NOMO-1 (cell line): ENCODE data around the gene HOMER2.
"Not testable (repeated sequence)": the region's sequence is repeated elsewhere in the genome, so short reads cannot be mapped to it uniquely, and the experiment has no call there.

Experiments
- DNase-seq, 2 experiments: peaks; one replicate each; lab custom pipeline; 2025; ENCODE audit not compliant: unreplicated experiment in 2 of 2; lab: John Stamatoyannopoulos, UW

The HOMER2 gene

GRCh38 chr15:82952158-82953081 is at the start of gene HOMER2:
HOMER2 (minus strand) TSS chr15:82952720; CDS start chr15:82952535, 185 bp downstream.
- DNase-seq = peak; percentile 5 to 18

- DNase-seq = not testable (repeated sequence)
Measured at GRCh38 chr15:83000672-83001031, 48.1 kb upstream of the HOMER2 start.

GRCh38 chr15:82999905-83000671 is 47.6 kb upstream of the HOMER2 start:
- DNase-seq = peak; percentile 33 to 86

DNA sequence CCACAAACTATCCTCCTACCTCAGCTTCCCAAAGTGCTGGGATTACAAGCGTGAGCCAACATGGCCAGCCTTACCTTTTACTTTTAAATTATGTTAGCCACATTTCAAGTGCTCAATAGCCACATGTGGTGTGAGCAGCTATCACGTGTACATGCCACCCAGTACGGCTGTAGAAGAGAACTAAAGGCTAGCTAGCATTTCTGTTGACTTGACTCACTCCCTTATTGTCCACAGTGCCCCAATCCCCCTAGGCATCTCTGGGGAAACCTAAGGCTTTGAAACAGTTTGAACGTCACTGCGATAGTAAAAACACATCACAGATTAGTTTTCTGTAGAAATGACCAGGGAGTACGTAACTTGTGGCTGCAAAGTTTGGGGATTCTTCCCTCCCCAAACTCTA is 46.9 kb upstream of the HOMER2 start:
- DNase-seq = no peak

GRCh38 chr15:82995938-82996337 is 43.4 kb upstream of the HOMER2 start:
- no peak for DNase-seq

DNA sequence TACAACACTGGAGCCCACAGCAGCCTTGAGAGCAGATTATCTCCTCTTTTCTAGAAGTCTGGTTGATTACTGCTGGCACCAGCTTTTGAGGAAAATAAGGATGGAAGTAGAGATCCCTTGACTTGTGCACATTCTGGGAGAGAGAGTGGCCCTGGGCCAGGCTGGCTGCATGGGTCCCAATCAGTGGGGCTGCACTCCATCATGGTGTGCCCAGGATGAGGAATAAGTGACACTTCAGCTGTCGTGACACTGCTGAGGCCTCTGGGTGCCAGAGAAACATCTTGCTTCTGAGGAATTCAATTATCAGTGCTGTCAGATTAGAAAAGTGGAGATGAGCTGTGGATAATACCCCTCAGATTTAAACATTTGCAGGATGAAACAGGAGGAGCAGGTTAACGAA is 42.6 kb upstream of the HOMER2 start:
- DNase-seq = no peak

DNA sequence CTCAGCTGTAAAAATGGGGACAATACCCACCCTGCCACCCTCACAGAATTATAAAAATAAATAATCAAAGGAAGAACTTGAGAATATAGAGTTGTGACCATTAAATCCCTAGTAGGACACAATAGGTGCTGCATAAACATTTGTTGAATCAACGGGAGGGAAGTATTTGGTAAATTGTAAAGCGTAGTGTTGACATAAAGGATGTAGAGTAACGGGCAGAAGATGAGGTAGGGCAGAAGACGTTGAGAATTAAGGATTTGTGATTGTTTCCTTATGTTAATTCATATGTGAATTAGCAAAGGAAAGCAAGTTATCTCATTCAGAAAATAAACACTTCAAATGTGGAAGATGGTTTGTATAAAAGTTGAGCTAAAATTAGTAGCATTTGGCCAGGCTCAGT is 40.6 kb upstream of the HOMER2 start:
- no peak for DNase-seq

- DNase-seq = no peak
Measured at GRCh38 chr15:82992436-82992998, 40.0 kb upstream of the HOMER2 start.

DNA sequence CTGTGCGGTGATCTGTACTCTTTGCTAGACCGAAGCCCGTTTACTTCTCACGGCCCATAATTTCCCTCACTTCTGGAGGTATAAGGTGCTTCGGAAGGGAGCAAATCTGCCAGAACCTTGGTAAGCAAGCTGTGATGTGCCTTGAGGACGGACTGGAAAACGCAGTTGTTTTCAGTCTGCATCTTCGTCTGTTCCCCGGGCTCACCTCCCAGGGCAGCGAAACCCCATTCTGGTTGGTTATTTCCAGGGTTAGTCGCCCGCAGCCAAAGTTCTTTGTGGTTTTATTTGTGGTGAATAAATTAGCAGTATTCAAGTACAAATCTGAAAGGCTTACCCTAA is 33.9 kb upstream of the HOMER2 start:
- DNase-seq = peak in 1 of 2 experiments; percentile 44

DNA sequence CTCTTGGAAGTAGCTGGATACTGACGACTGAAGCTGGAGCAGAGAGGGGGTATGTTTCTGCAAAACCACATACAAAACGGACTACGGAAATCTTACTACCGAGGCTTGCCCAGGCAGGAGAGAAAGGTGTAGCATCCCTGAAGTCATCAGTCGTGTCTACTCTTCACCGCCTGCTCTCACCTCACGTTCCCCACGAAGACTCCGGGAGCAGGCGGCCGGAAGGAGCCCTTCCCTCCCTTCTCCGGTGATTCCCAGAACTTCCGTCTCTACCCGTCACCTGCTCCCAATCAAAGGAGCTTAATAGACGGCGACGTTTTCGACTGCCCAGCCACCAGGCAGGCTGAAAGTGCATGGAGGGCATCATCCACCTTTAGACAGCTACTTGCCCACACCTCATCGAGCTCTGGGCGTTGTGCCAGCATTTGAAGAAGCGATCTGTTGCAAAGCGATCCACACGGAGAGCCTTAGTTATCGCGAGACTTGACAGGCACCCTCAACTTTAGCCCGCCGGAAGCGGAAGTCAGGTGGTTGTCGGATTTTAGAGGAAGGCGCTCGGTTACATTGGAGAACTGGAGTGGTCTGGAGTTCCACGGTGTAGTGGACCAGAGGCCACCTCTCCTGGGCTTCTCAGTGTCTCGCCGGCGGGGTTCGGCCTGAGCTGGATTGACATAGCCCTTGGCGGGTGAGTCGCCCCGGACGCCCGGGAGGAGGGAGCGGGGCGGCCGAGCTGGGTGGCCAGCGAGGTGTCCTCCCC is 33.3 kb upstream of the HOMER2 start, which contains the start of gene RAMAC:
Gene RAMAC (plus strand): TSS at position 523 of the 754 bp plus-strand sequence. CDS start 2,809 bp downstream, outside the sequence.
- peak; percentile 94 to 96 for DNase-seq

DNA sequence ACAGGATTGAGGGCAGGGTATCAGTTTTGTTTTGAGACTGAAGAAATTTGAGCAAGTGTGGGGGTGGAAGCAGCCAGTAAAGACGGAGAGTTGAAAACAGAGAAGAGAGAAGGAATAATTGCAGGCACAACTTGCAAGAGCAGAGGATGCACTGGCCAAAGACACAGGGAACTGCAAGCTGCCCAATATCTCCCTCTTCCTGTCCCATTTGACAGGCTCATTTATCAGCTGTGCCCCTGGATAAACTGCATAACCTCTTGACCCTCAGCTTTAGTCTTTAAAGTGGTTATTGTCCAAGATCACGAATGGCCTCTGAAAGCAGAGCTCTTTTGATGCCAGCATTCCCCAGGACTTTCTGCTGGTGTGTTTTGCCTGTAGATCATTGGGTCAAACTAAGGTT is 28.5 kb upstream of the HOMER2 start:
- no peak for DNase-seq

DNA sequence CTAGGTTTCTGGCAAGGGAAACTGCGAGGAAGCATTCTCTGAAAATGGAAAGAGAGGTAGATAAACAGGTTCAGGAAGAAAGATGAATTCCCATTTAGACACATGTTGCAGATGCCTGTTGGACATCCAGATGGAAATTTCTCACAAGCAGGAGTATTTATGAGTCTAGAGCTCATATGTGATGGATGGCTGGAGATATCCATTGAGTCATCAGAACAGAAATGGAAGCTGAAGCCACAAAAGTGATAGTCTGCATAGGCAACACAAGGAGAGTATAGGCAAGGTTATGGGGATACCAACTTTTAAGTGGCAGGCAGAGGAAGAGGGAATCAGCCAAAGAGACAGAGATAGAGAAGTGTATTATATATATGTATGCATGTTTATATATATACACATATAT is 27.2 kb upstream of the HOMER2 start:
- DNase-seq = no peak

DNA sequence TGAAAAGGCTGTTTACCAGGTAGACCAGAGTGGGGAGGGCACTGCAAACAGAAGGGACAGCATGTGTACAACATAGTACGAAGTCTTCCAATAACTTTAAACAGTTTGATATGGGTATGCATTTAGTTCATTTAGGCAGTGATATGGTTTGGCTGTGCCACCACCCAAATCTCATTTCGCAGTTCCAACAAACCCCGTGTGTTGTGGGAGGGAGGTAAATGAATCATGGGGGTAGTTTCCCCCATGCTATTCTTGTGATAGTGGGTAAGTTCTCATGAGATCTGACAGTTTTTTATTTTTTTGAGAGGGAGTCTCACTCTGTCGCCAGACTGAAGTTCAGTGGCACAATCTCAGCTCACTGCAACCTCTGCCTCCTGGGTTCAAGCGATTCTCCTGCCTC is 25.9 kb upstream of the HOMER2 start:
- DNase-seq = no peak

DNA sequence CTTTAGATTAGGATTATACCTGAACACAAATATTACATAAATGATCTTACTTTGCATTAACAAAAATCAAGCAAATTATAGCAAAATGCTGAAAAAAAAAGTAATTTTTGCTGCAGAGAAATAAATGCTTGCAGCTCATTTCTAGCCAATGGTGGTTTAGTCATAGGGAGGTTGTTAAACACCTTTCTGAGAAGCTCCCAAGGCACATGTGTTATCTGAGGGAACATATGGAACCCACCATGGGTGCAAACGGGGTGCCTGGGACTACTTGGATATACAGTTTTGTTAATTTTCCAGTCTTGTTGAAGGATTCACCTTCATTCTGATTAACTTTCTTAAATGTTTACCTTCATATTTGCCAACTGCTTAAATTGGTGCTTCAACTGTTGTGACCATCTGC is 24.6 kb upstream of the HOMER2 start:
- no peak for DNase-seq

DNA sequence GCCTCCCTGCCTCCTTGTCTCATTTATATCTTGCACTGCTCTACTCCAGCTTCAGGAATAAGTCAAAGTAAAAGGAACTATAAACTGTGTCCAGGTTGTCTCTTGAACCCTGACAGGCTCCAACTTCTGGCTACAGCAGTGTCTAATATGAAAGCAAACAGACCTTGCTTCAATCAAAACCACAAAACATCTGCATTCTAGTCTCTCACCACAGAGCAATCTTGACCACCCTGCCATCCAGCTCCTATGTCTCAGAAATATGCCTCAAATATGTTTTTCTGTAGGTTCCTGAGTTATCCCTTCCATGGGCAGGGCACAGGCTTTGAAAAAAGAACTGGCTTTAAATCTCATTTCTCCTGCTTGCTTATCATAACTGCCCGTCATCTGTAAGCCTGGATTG is 20.5 kb upstream of the HOMER2 start:
- DNase-seq = no peak

GRCh38 chr15:82971218-82971984 is 18.9 kb upstream of the HOMER2 start:
- no peak for DNase-seq

GRCh38 chr15:82970696-82971095 is 18.2 kb upstream of the HOMER2 start:
- no peak for DNase-seq

DNA sequence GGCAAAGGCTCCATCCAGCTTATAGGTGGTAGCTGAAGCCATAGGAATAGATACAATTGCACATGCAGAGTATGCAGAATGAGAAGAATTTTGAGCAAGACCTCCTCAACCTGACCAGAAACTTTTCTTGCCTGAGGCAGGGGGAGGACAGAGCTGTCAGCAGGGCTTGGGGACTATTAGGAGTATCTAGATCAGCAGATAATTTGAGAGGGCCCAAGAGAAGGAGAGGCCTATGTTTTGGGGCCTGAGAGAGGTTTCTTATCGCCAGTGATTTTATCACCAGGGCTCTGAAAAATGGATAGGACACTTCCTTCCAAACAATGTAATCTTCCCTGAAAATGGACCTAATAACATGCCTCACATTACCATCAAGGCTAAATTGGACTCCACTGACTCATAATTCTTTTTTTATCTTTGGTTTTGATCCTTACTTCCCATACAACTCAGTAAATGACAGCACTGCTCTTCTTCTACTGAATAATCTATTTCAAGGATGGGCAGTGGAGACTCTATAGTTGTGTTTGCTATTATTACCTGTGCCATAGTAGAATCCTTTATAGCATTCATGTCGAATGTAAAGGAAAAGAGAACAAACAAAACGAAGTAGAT is 17.7 kb upstream of the HOMER2 start:
- DNase-seq = no peak

DNA sequence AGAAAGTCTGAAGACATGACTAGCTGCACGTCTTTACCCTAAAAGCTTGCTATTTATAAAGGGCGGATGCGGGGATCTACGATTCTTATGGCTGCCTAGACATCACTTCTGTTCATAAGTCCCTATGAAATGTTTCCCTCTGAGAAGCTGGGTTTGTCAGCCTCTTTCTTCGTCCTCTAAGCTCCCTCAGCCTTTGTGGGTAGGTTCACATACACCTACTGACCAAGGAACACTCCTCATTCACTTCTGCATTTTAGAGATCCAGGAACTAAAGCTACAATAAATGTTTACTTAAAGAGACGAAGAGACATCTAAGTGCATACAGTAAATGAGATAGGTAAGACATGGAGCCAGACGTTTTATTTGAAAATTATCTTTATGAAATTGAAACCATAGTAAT is 16.8 kb upstream of the HOMER2 start:
- peak in 1 of 2 experiments; percentile 38 for DNase-seq

GRCh38 chr15:82968066-82968465 is 15.5 kb upstream of the HOMER2 start:
- DNase-seq = peak; percentile 80 to 83
